ENCODE measurements around the gene PLK2. TPM values are rescaled to one million over a fixed set of nuclear protein-coding genes. Genes with fewer than 3 reads are reported as not detected.

Gene PLK2
- total RNA-seq, 3 donors from 2014 or later (not counting 1 experiment from before 2014, with no cell fraction given) = 18.3 to 30.0 (median 22.0) TPM

DNA sequence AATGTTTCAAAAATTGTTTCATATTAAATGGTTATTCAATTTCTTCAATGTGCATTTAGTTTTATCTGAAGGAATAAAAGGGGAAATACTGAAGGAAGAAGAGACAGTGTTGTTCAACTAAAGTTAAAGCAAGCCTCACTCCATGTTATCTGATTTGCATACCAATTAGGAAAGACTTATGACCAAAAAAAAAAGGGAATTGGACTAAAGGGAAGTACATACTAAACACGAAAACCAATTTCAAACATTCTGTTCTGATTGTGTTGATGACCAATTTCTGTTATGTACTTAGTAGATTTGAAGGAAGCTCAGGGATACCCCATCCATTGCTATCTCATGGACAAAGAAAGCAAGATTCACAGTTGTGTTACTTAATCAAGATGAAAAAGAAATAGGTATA is 26.4 kb upstream of the PLK2 start:
- Mint-ChIP-seq H3K27ac (no peak overlapping the region), H3K36me3 (no peaks in the 10 kb centered on the region), H3K4me1 (peaks cover 0 to 3% of the 10 kb centered on the region in 2 donors), H3K4me3 (no peak overlapping the region), H3K27me3 (ENCODE audit: low read depth in 2 of 2) (peaks cover 8% of the 10 kb centered on the region in 2 donors), H3K9me3 (no peaks in the 10 kb centered on the region)
- Histone ChIP-seq H3K4me1 (ENCODE audit: control insufficient read depth, insufficient read depth, low read length) (no peaks in the 10 kb centered on the region), H3K4me3 (ENCODE audit: low read length) (no peak overlapping the region), H3K36me3 (ENCODE audit: control insufficient read depth, insufficient read depth, low read length) (no peaks in the 10 kb centered on the region), H3K27ac (ENCODE audit: low read length) (no peak overlapping the region), H3K27me3 (ENCODE audit: control insufficient read depth, insufficient read depth, low read length) (no peaks in the 10 kb centered on the region), H3K9me3 (ENCODE audit: control insufficient read depth, insufficient read depth, low read length) (no peaks in the 10 kb centered on the region)
- intact Hi-C loops (cut with micrococcal nuclease) = no loop called here
- DNase-seq (no peak), ATAC-seq (no peak)
- TF ChIP-seq, protein P1, sequence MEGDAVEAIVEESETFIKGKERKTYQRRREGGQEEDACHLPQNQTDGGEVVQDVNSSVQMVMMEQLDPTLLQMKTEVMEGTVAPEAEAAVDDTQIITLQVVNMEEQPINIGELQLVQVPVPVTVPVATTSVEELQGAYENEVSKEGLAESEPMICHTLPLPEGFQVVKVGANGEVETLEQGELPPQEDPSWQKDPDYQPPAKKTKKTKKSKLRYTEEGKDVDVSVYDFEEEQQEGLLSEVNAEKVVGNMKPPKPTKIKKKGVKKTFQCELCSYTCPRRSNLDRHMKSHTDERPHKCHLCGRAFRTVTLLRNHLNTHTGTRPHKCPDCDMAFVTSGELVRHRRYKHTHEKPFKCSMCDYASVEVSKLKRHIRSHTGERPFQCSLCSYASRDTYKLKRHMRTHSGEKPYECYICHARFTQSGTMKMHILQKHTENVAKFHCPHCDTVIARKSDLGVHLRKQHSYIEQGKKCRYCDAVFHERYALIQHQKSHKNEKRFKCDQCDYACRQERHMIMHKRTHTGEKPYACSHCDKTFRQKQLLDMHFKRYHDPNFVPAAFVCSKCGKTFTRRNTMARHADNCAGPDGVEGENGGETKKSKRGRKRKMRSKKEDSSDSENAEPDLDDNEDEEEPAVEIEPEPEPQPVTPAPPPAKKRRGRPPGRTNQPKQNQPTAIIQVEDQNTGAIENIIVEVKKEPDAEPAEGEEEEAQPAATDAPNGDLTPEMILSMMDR (IDR thresholded peaks at IDR 0.05) = no peak
- no CpG with 5 or more reads among the region's 1 CpG for WGBS (ENCODE audit: insufficient coverage)

DNA sequence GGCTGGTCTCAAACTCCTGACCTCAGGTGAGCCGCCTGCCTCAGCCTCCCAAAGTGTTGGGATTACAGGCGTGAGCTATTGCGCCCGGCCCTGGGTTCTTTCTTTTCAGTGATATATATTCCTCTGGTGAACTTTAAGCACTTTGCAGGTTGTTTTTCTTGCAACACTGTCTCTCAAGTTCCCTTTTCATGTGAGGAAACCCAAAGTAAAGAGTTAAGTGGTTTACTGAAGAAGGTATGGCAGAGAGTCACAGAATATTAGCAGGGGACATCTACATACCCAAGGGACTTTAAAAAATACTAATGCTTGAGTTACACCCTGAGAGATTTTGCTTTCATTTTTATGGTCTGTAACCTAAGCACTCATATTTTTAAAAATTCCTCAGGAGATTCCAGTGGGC is 24.6 kb upstream of the PLK2 start:
- WGBS (ENCODE audit: insufficient coverage) = 74% methylated on average over 4 of the region's 4 CpGs
- no peaks in the 10 kb centered on the region for H3K36me3 Mint-ChIP-seq
- intact Hi-C loops (cut with micrococcal nuclease) = no loop called here
- no peak overlapping the region for H3K4me3 Mint-ChIP-seq
- Histone ChIP-seq H3K9me3 (ENCODE audit: control insufficient read depth, insufficient read depth, low read length) (no peaks in the 10 kb centered on the region), H3K27me3 (ENCODE audit: control insufficient read depth, insufficient read depth, low read length) (no peaks in the 10 kb centered on the region), H3K4me1 (ENCODE audit: control insufficient read depth, insufficient read depth, low read length) (no peaks in the 10 kb centered on the region), H3K36me3 (ENCODE audit: control insufficient read depth, insufficient read depth, low read length) (no peaks in the 10 kb centered on the region), H3K27ac (ENCODE audit: low read length) (no peak overlapping the region), H3K4me3 (ENCODE audit: low read length) (no peak overlapping the region)
- no peaks in the 10 kb centered on the region for H3K9me3 Mint-ChIP-seq
- H3K4me1 Mint-ChIP-seq = no peaks in the 10 kb centered on the region
- DNase-seq = no peak
- no peak overlapping the region for H3K27ac Mint-ChIP-seq
- no peak for ATAC-seq
- H3K27me3 Mint-ChIP-seq (ENCODE audit: low read depth in 2 of 2) = peaks cover 4 to 8% of the 10 kb centered on the region in 2 donors
- TF ChIP-seq, protein P1 (IDR thresholded peaks at IDR 0.05) = no peak

DNA sequence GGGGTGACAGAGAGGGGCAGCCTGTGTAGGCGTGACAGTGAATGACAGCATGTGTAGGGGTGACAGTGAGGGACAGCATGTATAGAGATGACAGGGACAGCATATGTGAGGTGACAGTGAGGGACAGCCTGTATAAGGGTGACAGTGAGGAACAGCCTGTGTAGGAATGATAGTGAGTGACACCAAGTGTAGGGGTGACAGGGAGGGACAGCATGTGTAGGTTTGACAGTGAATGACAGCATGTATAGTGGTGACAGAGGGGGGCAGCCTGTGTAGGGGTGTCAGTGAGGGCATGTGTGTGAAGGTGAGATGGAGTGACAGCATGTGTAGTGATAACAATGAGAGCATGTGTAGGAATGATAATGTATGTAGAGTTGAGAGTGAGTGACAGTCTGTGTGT is 22.6 kb upstream of the PLK2 start:
- ATAC-seq (no peak), DNase-seq (no peak)
- Mint-ChIP-seq H3K9me3 (no peaks in the 10 kb centered on the region), H3K4me3 (no peak overlapping the region), H3K4me1 (no peaks in the 10 kb centered on the region), H3K27ac (no peak overlapping the region), H3K36me3 (no peaks in the 10 kb centered on the region), H3K27me3 (ENCODE audit: low read depth in 2 of 2) (peaks cover 0 to 5% of the 10 kb centered on the region in 2 donors)
- Histone ChIP-seq H3K27me3 (ENCODE audit: control insufficient read depth, insufficient read depth, low read length) (no peaks in the 10 kb centered on the region), H3K4me1 (ENCODE audit: control insufficient read depth, insufficient read depth, low read length) (no peaks in the 10 kb centered on the region), H3K27ac (ENCODE audit: low read length) (no peak overlapping the region), H3K4me3 (ENCODE audit: low read length) (no peak overlapping the region), H3K36me3 (ENCODE audit: control insufficient read depth, insufficient read depth, low read length) (no peaks in the 10 kb centered on the region), H3K9me3 (ENCODE audit: control insufficient read depth, insufficient read depth, low read length) (no peaks in the 10 kb centered on the region)
- WGBS (ENCODE audit: insufficient coverage) = 92% methylated on average over 1 of the region's 1 CpG
- TF ChIP-seq, protein P1 (IDR thresholded peaks at IDR 0.05) = no peak
- intact Hi-C loops (cut with micrococcal nuclease) = no loop called here

DNA sequence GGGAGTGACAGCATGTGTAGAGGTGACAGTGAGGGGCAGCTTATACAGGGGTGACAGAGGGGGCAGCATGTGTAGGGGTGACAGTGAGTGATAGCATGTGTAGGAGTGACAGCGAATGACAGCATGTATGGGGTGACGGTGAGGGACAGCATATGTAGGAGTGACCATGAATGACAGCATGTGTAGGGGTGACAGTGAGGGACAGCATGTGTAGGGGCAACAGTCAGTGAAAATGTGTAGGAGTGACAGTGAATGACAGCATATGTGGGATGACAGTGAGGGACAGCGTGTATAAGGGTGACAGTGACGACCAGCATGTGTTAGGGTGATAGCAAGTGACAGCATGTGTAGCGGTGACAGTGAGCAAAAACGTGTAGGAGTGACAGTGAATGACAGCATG is 21.9 kb upstream of the PLK2 start:
- 89% methylated on average over 6 of the region's 6 CpGs for WGBS (ENCODE audit: insufficient coverage)
- H3K36me3 Mint-ChIP-seq = no peaks in the 10 kb centered on the region
- no peak overlapping the region for H3K27ac Mint-ChIP-seq
- H3K4me1 ChIP-seq (ENCODE audit: control insufficient read depth, insufficient read depth, low read length) = no peaks in the 10 kb centered on the region
- no peak for DNase-seq
- H3K27me3 Mint-ChIP-seq (ENCODE audit: low read depth in 2 of 2) = no peaks in the 10 kb centered on the region
- no peaks in the 10 kb centered on the region for H3K9me3 ChIP-seq (ENCODE audit: control insufficient read depth, insufficient read depth, low read length)
- no peaks in the 10 kb centered on the region for H3K9me3 Mint-ChIP-seq
- intact Hi-C loops (cut with micrococcal nuclease) = no loop called here
- no peak overlapping the region for H3K27ac ChIP-seq (ENCODE audit: low read length)
- no peaks in the 10 kb centered on the region for H3K27me3 ChIP-seq (ENCODE audit: control insufficient read depth, insufficient read depth, low read length)
- H3K4me1 Mint-ChIP-seq = peaks cover 0 to 3% of the 10 kb centered on the region in 2 donors
- TF ChIP-seq, protein P1 (IDR thresholded peaks at IDR 0.05) = no peak
- ATAC-seq = no peak
- no peaks in the 10 kb centered on the region for H3K36me3 ChIP-seq (ENCODE audit: control insufficient read depth, insufficient read depth, low read length)
- no peak overlapping the region for H3K4me3 ChIP-seq (ENCODE audit: low read length)
- H3K4me3 Mint-ChIP-seq = no peak overlapping the region

Data from natural killer cell (primary cell).